Vagina (tissue), 2 donors: ENCODE measurements around the gene RSPH1. TPM values are rescaled to one million over a fixed set of nuclear protein-coding genes. Genes with fewer than 3 reads are reported as not detected.

ENCODE experiments used
- DNase-seq, 2 donors: peaks; one replicate each; pipeline ENCODE4 v3.0.0-alpha.2; 2017; ENCODE audit errors: extremely low spot score in 2 of 2
- H3K27ac ChIP-seq: fragments of 200-600 bp; sonication (generic); one replicate; pipeline ENCODE4 v1.5.1; 2019
- H3K27me3 ChIP-seq: fragments of 200-600 bp; sonication (generic); one replicate; pipeline ENCODE4 v1.5.1; 2019
- H3K36me3 ChIP-seq, 2 donors: fragments of 200-600 bp; sonication (generic); one replicate each; pipeline ENCODE4 v1.5.1; 2017 to 2019
- H3K4me1 ChIP-seq: fragments of 200-600 bp; sonication (generic); one replicate; pipeline ENCODE4 v1.5.1; 2019
- H3K4me3 ChIP-seq, 2 donors: fragments of 200-600 bp; sonication (generic); 1 replicate in 1 of 2; 2 replicates in 1 of 2; pipeline ENCODE4 v1.5.1; 2016 to 2019
- H3K9me3 ChIP-seq: fragments of 200-600 bp; sonication (generic); one replicate; pipeline ENCODE4 v1.5.1; 2019
- POLR2A ChIP-seq, 2 donors: fragments of 450-650 bp; IDR thresholded peaks; one replicate each; pipeline ENCODE4 v1.6.1; 2017; ENCODE audit warnings: antibody characterized with exemption in 2 of 2, mild to moderate bottlenecking in 2 of 2, moderate library complexity in 2 of 2
- POLR2AphosphoS5 ChIP-seq, 2 donors: sonication (generic); formaldehyde crosslinking; IDR thresholded peaks; one replicate each; pipeline ENCODE4 v1.9.0; 2017; ENCODE audit warnings: antibody characterized with exemption in 2 of 2, mild to moderate bottlenecking in 2 of 2, low read depth in 1 of 2; ENCODE audit not compliant: insufficient read depth in 1 of 2
- intact Hi-C: fragments of 100-400 bp; cut with DNase I; formaldehyde crosslinking; loops from one replicate; pipeline ENCODE4 v1.15.1; 2023
- total RNA-seq: library from RNA; depleted of rRNA; stranded (reverse); fragments of >200 nt; gene quantifications from one replicate; pipeline ENCODE4 v1.2.3, GENCODE V29; 2016
- TF ChIP-seq, protein P1 (sequence below), 3 experiments: fragments of 450-650 bp in 2 of 3; fragments of 200-600 bp in 1 of 3; sonication (generic) in 1 of 3; IDR thresholded peaks; one replicate each; pipeline ENCODE4 v1.5.1; 2017 to 2019; ENCODE audit warnings: antibody characterized with exemption in 3 of 3, mild to moderate bottlenecking in 2 of 3, moderate library complexity in 2 of 3

RSPH1 gene
- total RNA-seq, 1 donor from 2014 or later, result not detected

DNA sequence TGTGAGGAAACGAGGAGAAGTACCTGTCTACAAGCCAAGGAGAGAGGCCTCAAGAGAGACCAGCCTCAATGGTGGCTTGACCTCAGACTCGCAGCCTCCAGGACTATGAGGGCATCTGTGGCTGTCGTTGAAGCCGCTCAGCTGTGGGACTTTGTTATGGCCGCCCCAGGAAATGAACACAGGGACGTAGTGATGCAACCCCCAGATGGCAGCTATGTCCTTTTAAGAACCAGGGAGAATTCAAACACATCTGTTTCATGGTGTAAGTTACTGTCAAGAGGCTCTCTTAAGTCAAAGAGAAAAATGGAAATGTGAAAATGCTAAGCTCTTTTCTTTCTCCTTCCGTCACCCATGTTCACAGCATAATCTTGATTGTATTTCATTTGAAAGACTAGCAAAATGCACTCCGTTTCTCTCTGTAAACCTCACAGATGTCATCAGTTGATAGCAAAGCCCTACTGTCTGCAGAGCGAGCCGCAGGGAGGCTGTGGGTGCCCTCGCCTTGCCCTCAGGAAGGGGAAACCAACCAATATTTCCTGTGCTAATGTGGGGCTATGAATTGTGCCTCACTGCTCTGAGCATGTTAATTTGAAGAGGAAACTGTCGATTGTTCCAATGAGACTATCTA lies 71.0 kb downstream of the RSPH1 start:
- no peak overlapping the region for H3K27ac ChIP-seq
- intact Hi-C loops, result no loop called here
- no peak for DNase-seq
- no peaks in the 10 kb centered on the region for H3K4me1 ChIP-seq
- H3K4me3 ChIP-seq, result no peak overlapping the region
- no peaks in the 10 kb centered on the region for H3K27me3 ChIP-seq
- no peaks in the 10 kb centered on the region for H3K36me3 ChIP-seq
- TF ChIP-seq POLR2AphosphoS5 (IDR thresholded peaks at IDR 0.05; ENCODE audit: insufficient read depth in 1 of 2, low read depth in 1 of 2) (no peak), POLR2A (IDR thresholded peaks at IDR 0.05) (no peak)
- TF ChIP-seq, protein P1, sequence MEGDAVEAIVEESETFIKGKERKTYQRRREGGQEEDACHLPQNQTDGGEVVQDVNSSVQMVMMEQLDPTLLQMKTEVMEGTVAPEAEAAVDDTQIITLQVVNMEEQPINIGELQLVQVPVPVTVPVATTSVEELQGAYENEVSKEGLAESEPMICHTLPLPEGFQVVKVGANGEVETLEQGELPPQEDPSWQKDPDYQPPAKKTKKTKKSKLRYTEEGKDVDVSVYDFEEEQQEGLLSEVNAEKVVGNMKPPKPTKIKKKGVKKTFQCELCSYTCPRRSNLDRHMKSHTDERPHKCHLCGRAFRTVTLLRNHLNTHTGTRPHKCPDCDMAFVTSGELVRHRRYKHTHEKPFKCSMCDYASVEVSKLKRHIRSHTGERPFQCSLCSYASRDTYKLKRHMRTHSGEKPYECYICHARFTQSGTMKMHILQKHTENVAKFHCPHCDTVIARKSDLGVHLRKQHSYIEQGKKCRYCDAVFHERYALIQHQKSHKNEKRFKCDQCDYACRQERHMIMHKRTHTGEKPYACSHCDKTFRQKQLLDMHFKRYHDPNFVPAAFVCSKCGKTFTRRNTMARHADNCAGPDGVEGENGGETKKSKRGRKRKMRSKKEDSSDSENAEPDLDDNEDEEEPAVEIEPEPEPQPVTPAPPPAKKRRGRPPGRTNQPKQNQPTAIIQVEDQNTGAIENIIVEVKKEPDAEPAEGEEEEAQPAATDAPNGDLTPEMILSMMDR (IDR thresholded peaks at IDR 0.05), result no peak
- no peaks in the 10 kb centered on the region for H3K9me3 ChIP-seq

DNA sequence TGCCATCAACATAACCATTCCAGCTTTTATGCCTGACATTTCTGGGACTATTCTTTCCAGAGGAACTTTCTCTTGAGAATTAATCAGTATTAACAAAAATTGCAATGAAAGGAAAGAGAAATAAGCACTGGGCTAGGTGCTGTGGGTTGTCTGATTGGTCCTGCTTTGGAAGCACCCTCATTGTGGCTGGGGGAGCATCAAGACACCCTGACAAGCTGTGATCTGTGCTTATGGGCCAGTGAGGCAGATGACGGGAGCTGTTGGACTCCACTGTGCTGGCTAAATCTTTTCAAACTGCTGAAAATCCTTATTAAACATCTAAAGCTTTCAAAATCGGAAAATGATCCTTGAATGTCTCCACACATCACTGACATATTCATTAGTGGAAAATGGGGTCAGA lies 72.3 kb downstream of the RSPH1 start:
- H3K4me1 ChIP-seq, result no peaks in the 10 kb centered on the region
- H3K36me3 ChIP-seq, result no peaks in the 10 kb centered on the region
- TF ChIP-seq, protein P1 (IDR thresholded peaks at IDR 0.05), result no peak
- intact Hi-C loops, result no loop called here
- H3K27ac ChIP-seq, result no peak overlapping the region
- H3K9me3 ChIP-seq, result no peaks in the 10 kb centered on the region
- no peak for DNase-seq
- no peak overlapping the region for H3K4me3 ChIP-seq
- H3K27me3 ChIP-seq, result no peaks in the 10 kb centered on the region

GRCh38 chr21:42423197-42423675 lies 72.8 kb downstream of the RSPH1 start:
- no peak overlapping the region for H3K4me3 ChIP-seq
- intact Hi-C loops, result no loop called here
- DNase-seq, result no peak
- H3K4me1 ChIP-seq, result no peaks in the 10 kb centered on the region
- H3K27me3 ChIP-seq, result no peaks in the 10 kb centered on the region
- H3K27ac ChIP-seq, result no peak overlapping the region
- no peak for TF ChIP-seq POLR2A (IDR thresholded peaks at IDR 0.05)
- no peaks in the 10 kb centered on the region for H3K36me3 ChIP-seq
- H3K9me3 ChIP-seq, result no peaks in the 10 kb centered on the region

Other genes with a start within 250 kb of the RSPH1 start
- 31.9 TPM for gene TFF3, start 180.8 kb downstream of the RSPH1 start, total RNA-seq
- gene TFF2, start 145.2 kb downstream of the RSPH1 start, total RNA-seq, result not detected
- gene TFF1, start 129.7 kb downstream of the RSPH1 start, total RNA-seq, result not detected
- gene TMPRSS3, start 100.2 kb downstream of the RSPH1 start, total RNA-seq, result 0.25 TPM
- gene UBASH3A, start 92.3 kb downstream of the RSPH1 start, total RNA-seq, result 6.4 TPM
- gene SLC37A1, start 17.6 kb upstream of the RSPH1 start, total RNA-seq, result 11.8 TPM
- gene PDE9A, start 157.4 kb upstream of the RSPH1 start, total RNA-seq, result 9.6 TPM